ENCODE measurements around the gene ISM2. TPM values are rescaled to one million over a fixed set of nuclear protein-coding genes. Genes with fewer than 3 reads are reported as not detected.
"Not testable (repeated sequence)": the region's sequence is repeated elsewhere in the genome, so short reads cannot be mapped to it uniquely, and the experiment has no call there.

ISM2 gene
- polyA plus RNA-seq (2011; rRNA removed) (0.07 TPM in 2 replicates), polyA minus RNA-seq (2011; rRNA and poly(A)+ RNA removed) (0.05 TPM in 1 of 2 replicates, not detected in the other)

GRCh38 chr14:77498120-77498979, at the start of gene ISM2:
Gene ISM2, minus strand, starts transcription at chr14:77498816. Its CDS starts 23 bp downstream, at chr14:77498793.
- peaks cover 16% of the 10 kb centered on the region for H3K27me3 ChIP-seq (ENCODE audit: control insufficient read depth, insufficient read depth, low read length)
- POLR2A ChIA-PET = no interaction called here
- TF ChIP-seq, protein P1, sequence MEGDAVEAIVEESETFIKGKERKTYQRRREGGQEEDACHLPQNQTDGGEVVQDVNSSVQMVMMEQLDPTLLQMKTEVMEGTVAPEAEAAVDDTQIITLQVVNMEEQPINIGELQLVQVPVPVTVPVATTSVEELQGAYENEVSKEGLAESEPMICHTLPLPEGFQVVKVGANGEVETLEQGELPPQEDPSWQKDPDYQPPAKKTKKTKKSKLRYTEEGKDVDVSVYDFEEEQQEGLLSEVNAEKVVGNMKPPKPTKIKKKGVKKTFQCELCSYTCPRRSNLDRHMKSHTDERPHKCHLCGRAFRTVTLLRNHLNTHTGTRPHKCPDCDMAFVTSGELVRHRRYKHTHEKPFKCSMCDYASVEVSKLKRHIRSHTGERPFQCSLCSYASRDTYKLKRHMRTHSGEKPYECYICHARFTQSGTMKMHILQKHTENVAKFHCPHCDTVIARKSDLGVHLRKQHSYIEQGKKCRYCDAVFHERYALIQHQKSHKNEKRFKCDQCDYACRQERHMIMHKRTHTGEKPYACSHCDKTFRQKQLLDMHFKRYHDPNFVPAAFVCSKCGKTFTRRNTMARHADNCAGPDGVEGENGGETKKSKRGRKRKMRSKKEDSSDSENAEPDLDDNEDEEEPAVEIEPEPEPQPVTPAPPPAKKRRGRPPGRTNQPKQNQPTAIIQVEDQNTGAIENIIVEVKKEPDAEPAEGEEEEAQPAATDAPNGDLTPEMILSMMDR (IDR thresholded peaks at IDR 0.05; ENCODE audit: insufficient read depth, low read depth, low read length) = no peak
- CTCF ChIA-PET = interaction anchor here (0.6 kb wide), 1 partner anchor 1086 kb away, joined by 3 read pairs; no protein-coding TSS in a partner anchor
- peak within 1 kb of the TSS; percentile 45 for H3K4me3 ChIP-seq (ENCODE audit: low read depth, low read length)
- H3K36me3 ChIP-seq (ENCODE audit: control insufficient read depth, insufficient read depth, low read length) = no peaks in the 10 kb centered on the region
- no peak for DNase-seq (ENCODE audit: low read depth)

DNA sequence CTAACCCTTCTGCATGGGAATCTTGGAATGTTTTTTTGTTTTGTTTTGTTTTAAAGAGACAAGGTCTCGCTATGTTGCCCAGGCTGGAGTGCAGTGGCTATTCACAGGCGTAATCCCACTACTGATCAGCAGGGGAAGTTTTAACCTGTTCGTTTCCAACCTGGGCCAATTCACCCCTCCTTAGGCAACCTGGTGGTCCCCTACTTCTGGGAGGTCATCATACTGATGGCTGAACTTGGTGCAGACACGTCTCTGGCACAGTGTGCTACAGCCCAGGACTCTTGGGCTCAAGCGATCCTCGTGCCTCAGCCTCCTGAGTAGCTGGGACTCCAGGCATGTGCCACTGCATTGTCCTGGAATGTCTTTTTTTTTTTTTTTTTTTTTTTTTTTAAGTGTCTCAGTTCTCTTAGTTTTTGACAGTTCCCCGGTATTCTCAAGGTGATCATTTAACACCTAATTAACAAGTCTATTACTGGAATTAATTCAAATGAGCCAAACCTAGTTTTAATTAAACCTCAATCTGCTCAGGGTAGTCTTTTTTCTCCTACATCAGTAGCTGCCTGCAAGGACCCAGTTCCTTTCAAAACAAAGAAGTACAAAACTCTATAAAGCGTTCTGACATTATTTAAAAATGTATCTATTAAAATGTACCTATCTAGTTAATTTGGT, 49.0 kb upstream of the ISM2 start:
- Histone ChIP-seq H3K27me3 (ENCODE audit: control insufficient read depth, insufficient read depth, low read length) (no peaks in the 10 kb centered on the region), H3K4me3 (ENCODE audit: low read depth, low read length) (no peak overlapping the region), H3K36me3 (ENCODE audit: control insufficient read depth, insufficient read depth, low read length) (peaks cover 10% of the 10 kb centered on the region)
- no peak for DNase-seq (ENCODE audit: low read depth)
- CTCF ChIA-PET = interaction anchor here (0.9 kb wide), 1 partner anchor 10 kb away, joined by 3 read pairs; no protein-coding TSS in a partner anchor
- POLR2A ChIA-PET = no interaction called here
- TF ChIP-seq, protein P1 (IDR thresholded peaks at IDR 0.05; ENCODE audit: insufficient read depth, low read depth, low read length) = 0 out of 2 replicates have a peak, but pooled peaks have one; percentile 7

GRCh38 chr14:77545171-77545570, 46.6 kb upstream of the ISM2 start:
- not testable (repeated sequence) for H3K4me3 ChIP-seq (ENCODE audit: low read depth, low read length); DNase-seq (ENCODE audit: low read depth); H3K27me3 ChIP-seq (ENCODE audit: control insufficient read depth, insufficient read depth, low read length); H3K36me3 ChIP-seq (ENCODE audit: control insufficient read depth, insufficient read depth, low read length)
- ChIA-PET POLR2A (interaction anchor here (0.7 kb wide), 1 partner anchor 88 kb away, joined by 5 read pairs; the partner anchor contains the start of gene VIPAS39), CTCF (interaction anchor here (1.1 to 2.1 kb wide), 2 partner anchors 86 to 158 kb away, joined by 3 to 8 read pairs; no protein-coding TSS in a partner anchor)

DNA sequence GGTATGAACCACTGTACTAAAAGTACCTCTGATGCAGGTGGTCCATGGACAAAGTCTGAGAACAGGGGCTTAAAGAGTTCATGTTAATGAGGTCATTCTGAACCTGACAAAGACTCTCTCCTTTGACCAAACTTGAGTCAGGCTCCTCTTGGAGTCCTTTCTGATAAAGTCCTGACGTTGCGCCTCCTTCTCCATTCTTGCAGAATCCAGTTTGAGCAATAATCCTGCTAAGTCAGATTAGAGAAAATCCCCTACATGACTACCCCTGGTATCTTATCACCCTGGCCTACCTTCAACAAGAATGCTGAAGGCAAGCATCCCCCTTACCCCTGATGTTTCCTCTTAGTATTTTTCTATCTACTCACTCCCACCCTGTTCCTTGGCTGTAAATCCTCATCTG, 46.0 kb upstream of the ISM2 start:
- peaks cover 8% of the 10 kb centered on the region for H3K36me3 ChIP-seq (ENCODE audit: control insufficient read depth, insufficient read depth, low read length)
- ChIA-PET CTCF (interaction anchor here (2.1 kb wide), 1 partner anchor 85 kb away, joined by 8 read pairs; no protein-coding TSS in a partner anchor), POLR2A (no interaction called here)
- DNase-seq (ENCODE audit: low read depth) = no peak
- TF ChIP-seq, protein P1 (IDR thresholded peaks at IDR 0.05; ENCODE audit: insufficient read depth, low read depth, low read length) = no peak
- H3K4me3 ChIP-seq (ENCODE audit: low read depth, low read length) = no peak overlapping the region
- no peaks in the 10 kb centered on the region for H3K27me3 ChIP-seq (ENCODE audit: control insufficient read depth, insufficient read depth, low read length)

GRCh38 chr14:77543637-77544334, 45.2 kb upstream of the ISM2 start:
- ChIA-PET POLR2A (no interaction called here), CTCF (interaction anchor here (0.5 to 1.0 kb wide), 2 partner anchors 15 to 27 kb away, joined by 3 read pairs; no protein-coding TSS in a partner anchor)
- peaks cover 5% of the 10 kb centered on the region for H3K36me3 ChIP-seq (ENCODE audit: control insufficient read depth, insufficient read depth, low read length)
- DNase-seq (ENCODE audit: low read depth) = no peak
- H3K4me3 ChIP-seq (ENCODE audit: low read depth, low read length) = no peak overlapping the region
- H3K27me3 ChIP-seq (ENCODE audit: control insufficient read depth, insufficient read depth, low read length) = no peaks in the 10 kb centered on the region
- TF ChIP-seq, protein P1 (IDR thresholded peaks at IDR 0.05; ENCODE audit: insufficient read depth, low read depth, low read length) = no peak
